ENCODE data around the gene SLC39A3.

Gene SLC39A3

DNA sequence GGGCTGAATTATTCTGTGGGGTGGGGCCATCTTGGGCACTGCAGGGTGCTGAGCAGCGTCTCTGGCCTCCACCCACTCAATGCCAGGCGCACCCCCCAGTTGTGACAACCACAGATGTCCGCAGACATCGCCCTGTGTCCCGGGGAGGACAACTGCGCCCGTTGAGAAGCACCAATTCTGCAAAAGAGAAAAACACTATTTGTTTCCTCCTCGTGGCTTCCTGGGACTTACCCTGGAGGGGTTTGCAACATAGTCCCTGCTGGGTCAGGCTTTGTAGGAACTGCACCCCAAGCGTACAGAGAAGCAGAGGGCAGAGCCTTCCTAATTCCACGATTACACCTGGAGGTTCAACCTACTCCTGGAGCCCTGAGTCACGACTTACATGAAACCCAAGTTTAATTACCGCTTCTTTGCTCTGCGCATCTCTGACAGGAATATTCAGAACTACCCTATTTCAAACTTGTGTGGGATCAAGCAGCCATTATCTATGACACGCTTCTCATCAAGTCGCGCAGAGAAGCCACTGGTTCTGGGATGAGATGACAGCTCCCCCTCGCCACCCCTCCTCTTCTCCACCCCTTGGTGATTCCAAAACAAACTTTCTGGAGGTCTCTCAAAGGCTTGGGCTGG is 11.1 kb upstream of the SLC39A3 start:
- DNase-seq (ENCODE audit: low read depth in 2 of 3, low spot score in 1 of 3) = no peak

DNA sequence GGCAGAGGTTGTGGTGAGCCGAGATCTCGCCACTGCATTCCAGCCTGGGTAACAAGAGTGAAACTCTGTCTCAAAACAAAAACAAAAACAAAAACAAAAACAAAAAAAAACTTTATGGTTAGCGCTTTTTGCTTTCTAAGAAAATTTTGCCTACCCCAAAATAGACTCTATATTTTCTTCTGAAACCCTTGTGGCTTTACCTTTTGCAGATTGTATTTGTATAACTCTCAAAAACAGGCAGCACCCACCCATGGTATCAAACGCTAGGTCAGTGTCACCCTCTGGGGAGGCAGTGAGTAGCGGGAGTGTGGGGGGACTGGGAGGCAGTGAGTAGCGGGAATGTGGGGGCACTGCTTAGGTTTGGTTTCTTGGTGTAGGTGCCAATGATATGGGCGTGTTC is 7.5 kb upstream of the SLC39A3 start:
- DNase-seq (ENCODE audit: low read depth in 2 of 3, low spot score in 1 of 3) = no peak

DNA sequence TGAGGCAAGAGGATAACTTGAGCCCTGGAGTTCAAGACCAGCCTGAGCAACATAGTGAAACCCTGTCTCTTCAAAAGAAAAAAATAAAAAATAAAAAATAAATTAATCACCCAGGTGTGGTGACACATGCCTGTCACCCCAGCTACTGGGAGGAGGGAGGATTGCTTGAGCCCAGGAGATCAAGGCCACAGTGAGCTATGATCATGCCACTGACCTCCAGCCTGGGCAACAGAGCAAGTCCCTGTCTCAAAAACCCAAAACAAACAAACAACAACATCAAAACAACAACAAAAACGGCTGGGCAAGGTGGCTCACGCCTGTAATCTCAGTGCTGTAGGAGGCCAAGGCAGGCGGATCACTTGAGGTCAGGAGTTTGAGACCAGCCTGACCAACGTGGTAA is 4.3 kb upstream of the SLC39A3 start:
- DNase-seq (ENCODE audit: low read depth in 2 of 3, low spot score in 1 of 3) = no peak

DNA sequence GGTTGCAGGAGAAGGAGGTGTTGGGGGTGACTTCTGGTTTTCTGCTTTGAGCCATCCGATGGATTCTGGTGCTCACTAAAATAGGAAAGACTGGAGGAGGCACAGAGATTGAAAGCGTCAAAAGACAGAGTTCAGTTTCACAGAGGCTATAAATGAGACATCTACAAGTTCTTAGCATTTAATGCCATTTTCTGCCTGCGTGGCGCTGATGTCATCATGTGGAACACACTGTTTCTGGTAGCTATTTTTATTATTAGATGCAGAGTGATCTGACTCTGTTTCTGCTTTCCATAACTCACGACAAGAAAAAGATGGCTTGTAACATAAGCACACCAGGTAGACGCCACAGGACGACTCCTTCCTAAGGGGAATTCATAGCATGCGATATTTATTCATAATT is 3.3 kb upstream of the SLC39A3 start:
- DNase-seq (ENCODE audit: low read depth in 2 of 3, low spot score in 1 of 3) = no peak

DNA sequence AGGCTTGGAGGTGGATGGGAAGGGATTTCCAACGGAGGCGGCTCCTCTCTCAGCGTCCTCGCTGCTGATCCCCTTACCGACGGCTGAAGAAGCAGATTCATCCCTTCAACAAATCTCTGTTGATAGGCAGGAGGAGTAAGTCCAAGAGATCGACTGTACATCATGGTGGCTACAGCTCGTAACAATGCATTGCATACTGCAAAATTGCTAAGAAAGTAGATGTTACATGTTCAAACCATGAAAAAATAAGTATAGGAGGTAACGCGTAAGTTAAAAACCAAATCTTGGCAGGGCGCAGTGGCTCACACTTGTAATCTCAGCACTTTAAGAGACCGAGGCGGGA is 468 bp upstream of the SLC39A3 start:
- DNase-seq (ENCODE audit: low read depth in 2 of 3, low spot score in 1 of 3) = no peak

DNA sequence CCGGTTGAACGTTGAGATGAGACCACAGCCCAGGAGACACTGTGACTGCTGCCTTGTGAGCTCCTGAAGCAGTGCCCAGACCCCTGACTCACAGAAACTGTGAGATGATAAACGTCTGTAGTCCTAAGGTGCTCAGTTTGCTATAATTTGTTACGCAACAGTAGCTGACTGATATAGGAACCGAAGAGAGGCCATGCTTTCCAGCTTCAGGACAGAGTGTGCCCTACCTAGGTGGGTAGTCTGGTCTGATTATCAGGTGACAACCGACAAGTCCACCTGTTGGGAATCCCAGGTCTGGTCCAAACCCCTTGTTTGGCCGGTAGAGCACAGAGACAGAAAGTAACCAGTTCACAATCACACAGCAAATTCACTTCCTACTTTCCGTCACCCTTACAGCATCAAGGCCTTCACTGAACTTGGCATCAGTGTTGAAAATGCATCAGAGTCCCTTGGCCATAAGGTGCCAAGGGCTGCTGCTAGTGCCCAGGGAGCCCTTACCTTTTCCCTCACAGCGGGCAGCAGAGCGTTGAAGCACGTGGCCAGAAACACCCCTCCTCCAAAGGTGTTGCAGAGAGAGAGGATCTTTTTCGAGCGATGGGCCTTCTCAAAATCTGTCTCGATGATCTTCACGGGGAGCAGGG is 3.1 kb downstream of the SLC39A3 start:
- DNase-seq (ENCODE audit: low read depth in 2 of 3, low spot score in 1 of 3) = no peak

DNA sequence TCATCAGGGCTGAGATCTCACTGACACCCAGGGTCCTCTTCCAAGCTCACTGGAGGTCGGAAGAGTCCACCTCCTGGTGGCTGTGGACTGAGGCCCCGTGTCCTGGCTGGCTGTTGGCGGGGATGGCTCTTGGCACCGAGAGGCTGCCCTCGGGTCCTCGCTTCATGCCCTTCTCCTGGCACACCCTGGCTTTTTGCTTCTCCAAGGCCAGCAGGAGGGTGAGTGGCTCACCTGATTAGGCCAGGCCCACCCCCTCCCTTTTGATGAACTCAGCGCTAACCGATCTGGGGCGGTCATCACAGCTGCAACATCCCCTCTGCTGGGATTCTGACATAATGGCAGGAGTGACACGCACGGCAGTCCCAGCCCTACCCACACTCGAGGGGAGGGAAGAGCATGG is 4.4 kb downstream of the SLC39A3 start:
- DNase-seq (ENCODE audit: low read depth in 2 of 3, low spot score in 1 of 3) = no peak

DNA sequence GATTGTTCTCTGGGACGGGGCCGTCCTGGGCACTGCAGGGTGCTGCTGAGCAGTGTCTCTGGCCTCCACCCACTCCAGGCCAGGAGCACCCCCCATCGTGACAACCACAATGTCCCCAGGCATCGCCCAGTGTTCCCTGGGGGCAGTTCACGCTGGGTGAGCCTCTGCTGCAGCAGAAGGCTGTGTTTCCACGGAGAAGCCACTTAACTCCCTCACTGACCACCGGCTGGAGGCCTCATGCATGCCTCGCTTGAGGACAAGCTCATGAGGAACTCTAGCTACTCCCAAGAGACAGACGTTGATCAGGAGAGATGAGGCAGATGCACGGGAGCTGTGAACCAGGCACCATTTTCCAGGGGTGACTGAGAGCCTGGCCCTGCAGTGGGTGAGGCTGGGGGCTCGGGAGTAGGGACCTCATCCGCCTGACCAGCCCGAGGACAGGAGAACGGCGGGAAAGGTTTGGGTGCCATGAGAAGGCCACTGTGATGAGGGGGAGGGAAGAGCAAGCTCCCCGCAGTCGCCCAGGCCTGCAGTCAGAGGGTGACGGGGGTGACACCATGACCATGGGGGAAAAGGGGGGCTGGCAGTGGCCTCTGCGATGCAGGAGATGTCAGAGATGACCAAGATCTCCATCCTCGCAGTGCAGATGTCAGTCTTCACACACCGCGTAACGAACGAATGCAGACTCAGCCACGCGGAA is 5.1 kb downstream of the SLC39A3 start:
- DNase-seq (ENCODE audit: low read depth in 2 of 3, low spot score in 1 of 3) = no peak

DNA sequence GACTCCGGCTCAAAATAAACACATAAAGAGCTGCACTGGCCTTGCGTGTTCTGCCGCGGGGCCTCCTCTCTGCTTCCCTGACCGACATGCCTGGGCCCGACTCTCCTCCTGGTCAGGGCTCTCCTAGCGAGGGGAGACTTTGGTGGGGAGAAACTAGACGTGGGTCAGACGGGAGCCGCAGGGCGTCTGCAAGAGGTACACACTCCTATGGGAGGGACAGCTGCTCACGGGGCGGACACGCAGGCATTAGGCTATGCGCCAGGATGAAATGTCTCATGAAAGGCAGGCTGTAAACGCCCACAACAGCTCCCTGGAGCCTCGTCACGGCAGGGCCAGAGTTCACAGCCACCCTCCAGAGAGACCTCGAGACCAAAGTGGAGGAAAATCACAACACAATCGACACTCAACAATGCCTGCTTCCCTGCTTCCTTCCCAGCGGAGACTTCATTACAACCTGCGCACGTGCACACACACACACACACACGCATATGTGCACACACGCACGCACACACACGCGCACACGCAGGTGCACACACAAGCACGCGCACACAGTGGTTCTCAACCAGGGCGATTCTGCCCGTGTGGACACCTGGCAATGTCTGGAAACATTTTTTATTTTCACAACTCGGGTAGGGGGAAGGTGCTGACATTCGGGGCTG is 5.8 kb downstream of the SLC39A3 start:
- DNase-seq (ENCODE audit: low read depth in 2 of 3, low spot score in 1 of 3) = no peak

DNA sequence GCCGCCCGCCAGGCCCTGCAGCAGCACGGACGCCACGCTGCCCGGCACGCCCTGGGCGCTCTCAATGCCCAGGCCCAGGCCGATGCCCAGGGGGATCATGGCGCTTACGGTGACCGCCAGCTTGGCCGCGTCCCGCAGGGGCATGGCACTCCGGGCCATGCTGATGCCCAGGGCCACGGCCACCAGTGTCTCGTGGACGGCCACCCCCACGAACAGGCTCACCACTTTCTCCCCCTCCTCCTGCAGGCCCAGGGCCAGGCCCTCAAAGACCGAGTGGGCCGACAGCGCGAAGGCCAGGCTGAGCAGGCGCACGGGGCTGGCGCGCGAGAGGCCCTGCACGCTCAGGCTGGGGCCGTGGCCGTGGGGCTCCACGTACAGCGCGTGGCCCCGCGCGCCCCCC is 6.9 kb downstream of the SLC39A3 start:
- no peak for DNase-seq (ENCODE audit: low read depth in 2 of 3, low spot score in 1 of 3)

DNA sequence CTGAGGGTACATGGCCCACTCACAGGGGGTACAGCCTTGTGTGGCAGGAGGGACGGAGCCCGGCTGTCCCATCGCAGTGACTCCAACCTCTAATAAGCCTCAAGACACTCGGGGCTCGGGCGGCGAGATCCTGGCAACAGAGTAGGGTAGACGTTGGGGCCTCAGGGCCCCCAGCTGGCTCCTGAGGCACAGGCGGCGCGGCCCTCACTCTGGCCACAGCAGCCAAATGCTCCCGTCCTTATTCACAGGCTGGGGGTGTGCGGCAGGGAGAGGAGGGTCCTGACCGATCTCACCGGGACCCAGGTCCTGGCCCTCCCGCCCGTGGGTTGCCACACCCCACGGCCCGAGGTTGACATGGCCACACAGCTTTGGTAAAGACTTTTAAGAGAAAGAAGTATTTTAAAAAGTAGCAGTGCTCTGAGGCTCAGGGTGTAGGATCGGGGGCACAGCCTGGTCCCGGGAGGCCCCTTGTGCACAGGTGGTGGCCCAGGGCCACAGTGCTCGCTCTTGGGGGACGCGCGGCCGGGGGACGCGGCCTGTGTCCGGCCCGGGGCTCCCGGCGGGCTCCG is 7.6 kb downstream of the SLC39A3 start:
- no peak for DNase-seq (ENCODE audit: low read depth in 2 of 3, low spot score in 1 of 3)

DNA sequence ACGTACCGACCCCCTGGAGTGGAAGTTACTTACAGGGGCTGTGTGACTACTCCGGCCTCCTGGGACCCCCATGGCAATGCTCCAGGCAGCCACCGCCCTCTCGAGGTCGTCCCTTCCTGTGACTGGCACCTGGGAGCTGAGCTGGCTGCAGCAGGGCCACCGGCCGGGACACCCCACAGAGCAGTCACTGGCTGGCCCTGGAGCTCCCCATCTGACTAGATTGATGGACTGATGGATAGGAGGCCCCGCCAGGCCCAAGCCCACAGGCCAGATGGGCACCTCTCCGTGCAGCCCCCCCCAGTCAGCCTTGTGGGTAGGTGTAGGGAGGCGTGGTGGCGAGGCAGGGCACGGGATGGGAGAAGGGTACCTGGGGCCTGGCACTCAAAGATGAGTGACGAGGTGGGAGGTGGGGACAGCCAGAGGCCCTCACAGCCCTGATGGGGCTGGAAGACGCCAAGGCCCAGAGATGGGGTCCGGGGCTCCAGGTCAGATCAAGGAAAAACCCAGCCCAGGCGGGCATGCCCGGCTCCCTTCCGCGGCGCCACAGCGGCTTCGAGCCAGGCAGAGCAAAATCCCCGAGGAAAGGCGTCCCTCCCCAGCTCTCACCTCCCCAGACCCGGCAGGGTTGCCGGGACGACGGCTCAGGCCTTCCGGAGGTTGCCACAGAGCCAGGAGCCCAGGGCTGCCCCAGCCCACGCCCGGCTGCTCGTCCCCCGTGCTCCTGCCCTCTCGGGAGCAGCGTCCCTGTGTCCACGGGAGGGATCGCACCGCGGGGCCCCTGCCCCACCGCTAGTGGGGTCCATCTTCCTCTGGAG is 8.4 kb downstream of the SLC39A3 start:
- no peak for DNase-seq (ENCODE audit: low read depth in 2 of 3, low spot score in 1 of 3)

DNA sequence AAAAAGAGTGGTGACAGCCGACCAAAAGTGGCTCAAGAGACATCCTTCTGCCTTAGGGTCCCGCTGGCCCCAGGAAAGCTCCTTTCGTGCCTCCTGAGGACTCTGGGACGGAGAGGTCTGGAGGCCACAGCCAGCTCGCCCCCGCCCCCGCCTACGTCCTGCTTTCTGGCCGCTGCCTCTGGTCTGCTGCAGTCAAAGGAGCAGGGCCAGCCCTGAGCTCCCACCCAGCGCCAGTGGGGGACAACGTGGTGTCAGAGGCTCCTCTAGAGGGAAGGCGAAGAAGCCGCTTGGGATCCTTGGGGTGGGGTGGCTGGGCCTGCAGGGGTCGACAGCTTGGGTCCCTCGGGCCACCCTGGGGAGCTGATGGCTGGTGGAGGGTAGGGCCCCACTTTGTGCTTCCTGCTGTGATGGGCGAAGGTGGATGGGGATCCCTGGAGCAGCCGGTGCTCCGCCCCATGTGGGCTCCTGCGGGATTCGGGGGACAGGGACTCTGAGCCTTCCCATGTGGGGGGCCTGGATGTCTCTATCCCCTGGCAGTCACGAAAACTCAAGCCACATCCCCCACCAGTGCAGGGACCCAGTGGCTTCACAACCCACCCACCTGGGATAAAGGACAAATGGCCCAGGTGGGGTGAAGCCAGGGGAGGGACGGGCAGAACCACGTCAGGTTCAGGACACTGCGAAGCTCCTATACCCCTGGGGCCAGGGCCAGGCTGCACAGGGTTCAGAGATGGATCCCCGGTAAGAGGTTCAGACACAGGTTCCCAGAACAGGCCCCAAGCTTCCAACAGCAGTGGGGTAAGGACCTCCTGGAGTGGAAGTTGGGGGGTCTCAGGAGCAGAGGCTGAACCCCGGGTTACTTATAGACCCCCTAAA is 9.6 kb downstream of the SLC39A3 start:
- no peak for DNase-seq (ENCODE audit: low read depth in 2 of 3, low spot score in 1 of 3)

DNA sequence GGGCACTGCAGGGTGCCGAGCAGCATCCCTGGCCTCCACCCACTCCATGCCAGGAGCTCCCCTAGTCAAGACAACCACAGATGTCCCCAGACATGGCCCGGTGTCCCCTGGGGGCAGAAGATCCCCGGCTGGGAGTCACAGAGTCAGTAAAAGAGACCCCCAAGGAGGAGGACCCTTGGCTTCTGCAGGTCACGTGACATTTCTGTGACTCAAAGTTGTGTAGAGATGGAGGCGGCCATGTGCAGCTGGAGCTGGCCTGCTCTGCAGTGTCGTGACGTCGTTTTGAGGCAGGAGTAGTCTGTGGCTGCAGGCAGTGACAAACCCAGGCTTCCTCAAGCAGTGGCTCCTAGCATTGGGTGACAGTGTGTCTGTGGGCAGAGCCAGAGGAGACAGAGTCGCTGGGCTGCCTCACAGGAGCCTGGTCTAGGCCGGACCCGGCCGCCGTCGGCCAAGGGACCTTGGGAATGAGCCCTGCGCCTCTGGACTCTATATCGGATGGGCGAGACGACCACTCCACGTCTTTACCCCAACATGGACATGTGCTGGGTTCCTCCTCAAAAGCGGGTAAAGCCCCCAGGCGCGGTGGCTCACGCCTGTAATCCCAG is 10.9 kb downstream of the SLC39A3 start:
- no peak for DNase-seq (ENCODE audit: low read depth in 2 of 3, low spot score in 1 of 3)

DNA sequence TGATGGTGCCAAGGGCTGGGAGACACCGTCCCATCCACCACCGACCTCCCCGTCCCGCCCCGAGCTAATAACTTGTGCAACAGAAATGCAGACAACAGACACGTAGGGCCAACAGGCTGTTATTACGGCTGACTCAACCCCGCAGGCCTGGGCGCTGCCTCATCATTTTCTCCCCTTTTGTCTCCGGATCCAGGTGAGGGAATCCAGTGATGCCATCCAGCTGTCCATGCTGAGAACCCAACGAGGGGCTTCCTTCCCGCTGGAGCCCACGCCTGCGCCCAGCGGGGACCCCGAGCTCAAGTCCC is 12.2 kb downstream of the SLC39A3 start:
- DNase-seq (ENCODE audit: low read depth in 2 of 3, low spot score in 1 of 3) = no peak

DNA sequence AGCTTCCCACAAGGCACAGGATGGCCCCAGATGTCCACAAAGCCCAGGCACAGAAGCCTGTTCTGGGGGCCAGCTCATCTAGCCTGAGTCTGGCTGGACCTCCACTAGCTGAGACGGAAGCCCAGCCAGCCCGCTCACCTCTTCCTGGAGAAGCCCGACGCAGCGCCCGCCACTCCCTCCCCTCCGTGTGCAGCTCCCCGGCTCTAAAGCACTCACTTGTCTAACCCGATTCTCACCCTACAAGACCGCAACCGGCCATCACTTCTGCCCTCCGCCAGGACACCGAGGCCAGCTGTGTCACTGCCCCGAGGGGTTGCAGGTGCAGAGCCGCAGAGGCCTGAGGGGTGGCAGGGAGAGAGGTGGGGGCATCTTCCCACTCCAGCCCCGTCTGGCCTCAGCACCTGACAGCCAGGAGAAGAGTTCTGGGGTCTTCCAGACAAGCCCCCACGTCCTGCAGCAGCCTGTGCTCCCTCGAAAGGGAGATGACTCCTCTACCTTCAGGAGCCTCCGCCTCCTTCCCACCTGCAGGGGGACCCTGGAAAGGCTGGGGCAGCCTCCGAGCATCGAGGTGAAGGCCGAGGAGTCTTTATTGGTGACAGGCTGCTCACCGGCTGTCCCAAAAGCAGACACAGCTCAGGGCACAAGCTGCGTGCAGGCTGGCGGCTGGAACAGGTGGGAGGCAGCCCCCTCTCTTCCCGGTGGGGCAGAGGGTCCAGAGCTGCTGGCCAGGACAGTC is 12.7 kb downstream of the SLC39A3 start:
- DNase-seq (ENCODE audit: low read depth in 2 of 3, low spot score in 1 of 3) = no peak

DNA sequence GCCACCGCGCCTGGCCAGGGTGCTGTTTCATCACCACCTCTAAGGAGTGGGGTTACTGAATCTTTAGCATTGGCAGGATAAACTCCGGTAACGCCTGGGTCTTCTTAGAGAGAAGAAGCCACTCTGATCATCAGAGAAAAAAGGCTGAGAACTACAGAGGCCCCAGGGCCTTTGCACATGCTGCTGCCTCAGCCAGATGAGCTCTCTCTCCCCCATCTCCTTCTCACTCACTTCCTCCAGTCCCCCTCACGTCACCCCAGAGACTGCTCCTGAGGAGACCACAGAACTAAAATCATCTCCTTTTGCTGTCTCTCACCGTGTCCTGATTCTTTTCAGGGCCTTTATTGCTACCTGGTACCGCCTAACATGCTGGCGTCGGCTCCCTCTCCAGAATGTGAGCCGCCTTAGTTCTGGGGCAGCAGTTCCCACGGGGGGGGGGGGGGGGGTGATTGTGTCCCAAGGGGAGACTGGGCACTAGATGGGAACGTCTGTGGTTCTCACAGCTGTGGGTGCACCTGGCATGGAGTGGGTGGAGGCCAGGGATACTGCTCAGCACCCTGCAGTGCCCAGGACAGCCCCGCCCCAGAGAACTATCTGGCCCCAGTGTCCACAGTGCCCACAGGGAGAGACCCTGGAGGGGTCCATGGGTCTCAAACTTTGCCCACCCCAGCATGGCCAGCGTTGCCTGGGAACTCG is 13.5 kb downstream of the SLC39A3 start:
- no peak for DNase-seq (ENCODE audit: low read depth in 2 of 3, low spot score in 1 of 3)

DNA sequence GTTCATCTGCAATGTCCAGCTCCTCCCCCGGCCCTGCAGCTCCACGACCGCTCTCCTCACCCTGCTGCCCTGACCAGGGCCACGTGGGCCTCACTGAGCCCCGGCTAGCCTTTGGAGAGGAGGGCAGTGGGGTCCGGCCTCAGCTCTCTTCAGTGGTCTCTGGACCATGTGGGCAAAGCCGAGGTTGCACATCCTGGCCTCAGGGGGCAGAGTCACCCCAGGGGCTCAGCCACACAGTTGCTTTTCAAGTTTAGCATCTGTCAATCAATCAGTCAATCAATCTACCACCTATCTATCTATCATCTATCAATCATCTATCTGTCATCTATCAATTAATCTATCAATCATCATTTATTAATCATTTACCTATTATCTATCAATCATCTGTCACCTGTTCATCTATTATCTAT is 15.7 kb downstream of the SLC39A3 start:
- no peak for DNase-seq (ENCODE audit: low read depth in 2 of 3, low spot score in 1 of 3)

DNA sequence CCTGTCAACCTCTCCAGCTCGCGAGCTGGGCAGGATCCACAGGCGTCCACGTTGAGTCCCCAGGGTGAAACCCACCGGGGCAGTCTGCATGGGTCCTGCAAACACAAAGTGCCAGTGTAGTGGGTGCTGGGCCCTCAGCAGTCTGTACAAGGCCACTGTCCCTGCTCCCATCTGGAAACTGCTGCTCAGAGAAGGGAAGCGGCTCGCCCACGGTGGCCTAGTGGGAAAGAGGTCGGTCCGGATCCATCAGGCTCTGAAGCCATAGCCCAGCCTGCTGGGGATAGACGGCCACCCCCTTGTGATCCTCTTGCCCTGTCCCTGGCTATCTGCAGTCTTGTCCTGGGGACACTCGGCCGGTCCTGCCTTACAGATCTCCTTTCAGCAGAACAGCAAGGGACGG is 16.1 kb downstream of the SLC39A3 start:
- no peak for DNase-seq (ENCODE audit: low read depth in 2 of 3, low spot score in 1 of 3)

Data from stimulated activated CD4-positive, alpha-beta T cell treated with anti-CD3 and anti-CD28 coated beads, Interleukin-12 subunit alpha, Interleukin-12 subunit beta, amount 100 ng/mL, for 48 hours (primary cell).